ENCODE measurements around the gene F3. TPM values are rescaled to one million over a fixed set of nuclear protein-coding genes. Genes with fewer than 3 reads are reported as not detected.

Gene F3
- total RNA-seq, 1 donor from 2014 or later = 102 TPM

DNA sequence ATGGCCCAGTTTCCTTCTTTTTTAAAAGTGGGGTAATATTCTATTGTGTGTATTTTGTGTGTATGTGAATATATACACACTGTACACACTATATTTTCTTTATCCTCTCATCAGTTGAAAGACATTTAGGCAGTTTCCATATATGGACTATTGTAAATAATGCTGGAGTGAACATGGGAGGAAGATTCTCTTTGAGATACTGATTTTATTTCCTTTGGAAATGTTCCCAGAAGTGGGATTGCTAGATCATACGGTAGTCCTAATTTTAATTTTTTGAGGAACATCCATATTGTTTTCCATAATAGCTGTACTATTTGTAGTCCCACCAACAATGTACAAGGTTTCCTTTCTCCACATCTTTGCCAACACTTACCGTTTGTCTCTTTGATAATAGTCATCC, 51.0 kb downstream of the F3 start:
- H3K9me3 Mint-ChIP-seq = no peaks in the 10 kb centered on the region
- no peaks in the 10 kb centered on the region for H3K4me1 Mint-ChIP-seq (ENCODE audit: unreplicated experiment)
- no peak overlapping the region for H3K4me3 Mint-ChIP-seq
- TF ChIP-seq, protein P1, sequence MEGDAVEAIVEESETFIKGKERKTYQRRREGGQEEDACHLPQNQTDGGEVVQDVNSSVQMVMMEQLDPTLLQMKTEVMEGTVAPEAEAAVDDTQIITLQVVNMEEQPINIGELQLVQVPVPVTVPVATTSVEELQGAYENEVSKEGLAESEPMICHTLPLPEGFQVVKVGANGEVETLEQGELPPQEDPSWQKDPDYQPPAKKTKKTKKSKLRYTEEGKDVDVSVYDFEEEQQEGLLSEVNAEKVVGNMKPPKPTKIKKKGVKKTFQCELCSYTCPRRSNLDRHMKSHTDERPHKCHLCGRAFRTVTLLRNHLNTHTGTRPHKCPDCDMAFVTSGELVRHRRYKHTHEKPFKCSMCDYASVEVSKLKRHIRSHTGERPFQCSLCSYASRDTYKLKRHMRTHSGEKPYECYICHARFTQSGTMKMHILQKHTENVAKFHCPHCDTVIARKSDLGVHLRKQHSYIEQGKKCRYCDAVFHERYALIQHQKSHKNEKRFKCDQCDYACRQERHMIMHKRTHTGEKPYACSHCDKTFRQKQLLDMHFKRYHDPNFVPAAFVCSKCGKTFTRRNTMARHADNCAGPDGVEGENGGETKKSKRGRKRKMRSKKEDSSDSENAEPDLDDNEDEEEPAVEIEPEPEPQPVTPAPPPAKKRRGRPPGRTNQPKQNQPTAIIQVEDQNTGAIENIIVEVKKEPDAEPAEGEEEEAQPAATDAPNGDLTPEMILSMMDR (conservative IDR thresholded peaks at IDR 0.05) = no peak
- peaks cover 48% of the 10 kb centered on the region for H3K36me3 Mint-ChIP-seq
- no peak for DNase-seq (ENCODE audit: extremely low spot score, unreplicated experiment)
- no peak overlapping the region for H3K27ac Mint-ChIP-seq
- no peaks in the 10 kb centered on the region for H3K27me3 Mint-ChIP-seq

DNA sequence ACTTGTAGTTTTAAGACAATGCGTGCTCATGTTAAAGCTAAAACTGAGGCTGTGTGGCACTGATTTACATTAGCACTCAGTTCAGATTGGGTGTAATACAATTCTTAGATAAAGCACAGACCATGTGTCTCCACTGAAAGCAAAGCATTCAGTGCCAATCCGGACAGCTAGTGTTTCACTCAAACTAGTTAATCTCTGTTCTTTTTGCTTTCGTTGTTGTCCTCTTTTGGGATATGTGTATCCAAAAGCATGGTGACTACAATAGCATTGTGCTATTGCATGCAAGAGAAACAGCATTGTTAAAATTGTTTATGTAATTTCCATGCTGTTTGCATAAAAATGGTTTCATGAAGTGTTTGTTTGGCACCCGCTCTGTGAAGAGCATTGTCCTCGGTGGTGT, 54.6 kb downstream of the F3 start:
- Mint-ChIP-seq H3K4me3 (no peak overlapping the region), H3K27me3 (no peaks in the 10 kb centered on the region), H3K36me3 (peaks cover 47% of the 10 kb centered on the region), H3K27ac (no peak overlapping the region), H3K4me1 (ENCODE audit: unreplicated experiment) (no peaks in the 10 kb centered on the region), H3K9me3 (no peaks in the 10 kb centered on the region)
- no peak for DNase-seq (ENCODE audit: extremely low spot score, unreplicated experiment)
- TF ChIP-seq, protein P1 (conservative IDR thresholded peaks at IDR 0.05) = no peak

DNA sequence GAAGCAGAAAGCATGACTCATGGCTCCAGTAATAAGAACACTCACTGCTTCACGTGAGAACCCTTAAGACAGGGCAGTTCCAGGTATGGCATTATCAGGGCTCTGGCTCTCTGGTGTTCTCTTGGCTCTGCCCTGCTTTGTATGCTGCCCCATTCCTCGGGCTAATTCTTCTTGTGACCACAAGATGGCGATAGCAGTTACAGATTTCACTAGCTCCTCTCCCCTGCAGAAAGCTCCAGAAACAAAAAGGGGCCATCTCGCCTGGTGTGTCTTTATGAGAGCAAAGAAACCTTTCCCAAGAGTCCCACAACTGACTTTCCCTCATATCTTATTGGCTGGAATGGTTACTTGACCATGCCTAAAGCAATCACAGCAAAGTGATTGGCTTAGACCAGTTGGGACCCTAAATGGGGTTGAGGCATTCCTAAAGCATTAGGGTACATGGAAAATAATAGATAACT, 60.1 kb downstream of the F3 start:
- DNase-seq (ENCODE audit: extremely low spot score, unreplicated experiment) = no peak
- peaks cover 29% of the 10 kb centered on the region for H3K36me3 Mint-ChIP-seq
- TF ChIP-seq, protein P1 (conservative IDR thresholded peaks at IDR 0.05) = peak; percentile 87
- H3K27me3 Mint-ChIP-seq = no peaks in the 10 kb centered on the region
- peak overlapping the region; percentile 30 for H3K27ac Mint-ChIP-seq
- H3K9me3 Mint-ChIP-seq = no peaks in the 10 kb centered on the region
- no peak overlapping the region for H3K4me3 Mint-ChIP-seq
- peaks cover 6% of the 10 kb centered on the region for H3K4me1 Mint-ChIP-seq (ENCODE audit: unreplicated experiment)

DNA sequence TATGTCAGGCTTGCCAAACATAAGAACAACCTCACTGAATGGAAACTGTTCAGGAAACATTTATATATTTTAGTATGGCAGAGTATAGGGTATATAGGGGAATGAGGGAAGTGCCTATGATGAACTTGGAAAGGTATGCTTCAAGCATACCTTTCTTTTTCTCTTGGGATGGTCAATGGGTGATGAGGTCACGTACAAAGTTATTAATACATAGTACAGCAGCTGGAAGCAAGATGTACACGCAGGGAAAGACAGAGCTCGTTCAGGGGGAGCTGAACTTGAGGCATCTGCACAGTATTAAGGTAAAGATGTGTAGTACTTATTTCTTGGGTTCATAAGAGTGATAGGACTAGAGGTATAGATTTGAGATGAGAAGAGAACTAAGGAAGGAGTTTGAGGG, 61.9 kb downstream of the F3 start:
- Mint-ChIP-seq H3K36me3 (peaks cover 30% of the 10 kb centered on the region), H3K27me3 (no peaks in the 10 kb centered on the region), H3K9me3 (no peaks in the 10 kb centered on the region), H3K4me1 (ENCODE audit: unreplicated experiment) (peaks cover 6% of the 10 kb centered on the region), H3K27ac (no peak overlapping the region), H3K4me3 (no peak overlapping the region)
- TF ChIP-seq, protein P1 (conservative IDR thresholded peaks at IDR 0.05) = no peak
- DNase-seq (ENCODE audit: extremely low spot score, unreplicated experiment) = no peak

Other genes starting within 250 kb of the F3 start
- gene ABCD3, start 123.4 kb downstream of the F3 start, total RNA-seq (ENCODE audit: low replicate concordance) = 55.1 and 67.4 TPM in 2 replicates